OCI-LY3 (cell line): Measurements from ENCODE around the gene FANCF.

ENCODE experiments used
- CTCF ChIP-seq: fragments of 200-600, 300-600 bp; sonication (generic); IDR thresholded peaks from 2 replicates; pipeline ENCODE4 v1.5.1; 2014; ENCODE audit warnings: antibody characterized with exemption, low read length, low read depth
- EZH2phosphoT487 ChIP-seq: fragments of 200-600 bp; shearing (Covaris generic); IDR thresholded peaks from 2 replicates; pipeline ENCODE4 v1.6.1; 2018; ENCODE audit warnings: antibody characterized with exemption, mixed run types, low read depth

- TF ChIP-seq CTCF (no peak), EZH2phosphoT487 (no peak)
These were observed 26.2 kb downstream of the FANCF start for GRCh38 chr11:22599458-22599857.
